ENCODE results near the gene DLX4.

Gene DLX4

GRCh38 chr17:49968405-49969133 lies 421 bp upstream of the DLX4 start:
- DNase-seq (ENCODE audit: low read depth) = peak; percentile 49

- DNase-seq (ENCODE audit: low read depth) = no peak
These were observed 902 bp downstream of the DLX4 start for GRCh38 chr17:49969795-49970389.

GRCh38 chr17:49970498-49970897 lies 1.5 kb downstream of the DLX4 start:
- no peak for DNase-seq (ENCODE audit: low read depth)

- DNase-seq (ENCODE audit: low read depth) = no peak
These were observed 2.3 kb downstream of the DLX4 start for GRCh38 chr17:49971199-49971847.

GRCh38 chr17:49971848-49972485 lies 3.0 kb downstream of the DLX4 start:
- DNase-seq (ENCODE audit: low read depth) = no peak

- DNase-seq (ENCODE audit: low read depth) = no peak
These were observed 3.7 kb downstream of the DLX4 start for GRCh38 chr17:49972486-49973270.

- no peak for DNase-seq (ENCODE audit: low read depth)
These were observed 4.3 kb downstream of the DLX4 start for GRCh38 chr17:49973271-49973615.

GRCh38 chr17:49975531-49975930 lies 6.5 kb downstream of the DLX4 start:
- no peak for DNase-seq (ENCODE audit: low read depth)

GRCh38 chr17:49976163-49976827 lies 7.3 kb downstream of the DLX4 start:
- no peak for DNase-seq (ENCODE audit: low read depth)

GRCh38 chr17:49976828-49977202 lies 7.8 kb downstream of the DLX4 start:
- no peak for DNase-seq (ENCODE audit: low read depth)

GRCh38 chr17:49977463-49978389 lies 8.7 kb downstream of the DLX4 start:
- DNase-seq (ENCODE audit: low read depth) = no peak

GRCh38 chr17:49978501-49978900 lies 9.5 kb downstream of the DLX4 start:
- DNase-seq (ENCODE audit: low read depth) = no peak

GRCh38 chr17:49979748-49980479 lies 10.9 kb downstream of the DLX4 start:
- DNase-seq (ENCODE audit: low read depth) = no peak

GRCh38 chr17:49980703-49981197 lies 11.8 kb downstream of the DLX4 start:
- DNase-seq (ENCODE audit: low read depth) = no peak

- no peak for DNase-seq (ENCODE audit: low read depth)
These were observed 15.3 kb downstream of the DLX4 start for GRCh38 chr17:49984283-49984682.

GRCh38 chr17:49984776-49985175 lies 15.8 kb downstream of the DLX4 start:
- no peak for DNase-seq (ENCODE audit: low read depth)

GRCh38 chr17:49985310-49985990 lies 16.5 kb downstream of the DLX4 start:
- no peak for DNase-seq (ENCODE audit: low read depth)

GRCh38 chr17:49986396-49987289 lies 17.7 kb downstream of the DLX4 start:
- no peak for DNase-seq (ENCODE audit: low read depth)

All from activated T-helper 9 cell treated with anti-CD3 and anti-CD28 coated beads, Interleukin-2, amount 50 U/mL, for 16 hours (primary cell).